HepG2 (cell line): ENCODE measurements around the gene RGS10. TPM values are rescaled to one million over a fixed set of nuclear protein-coding genes. Genes with fewer than 3 reads are reported as not detected.

Experiments
- PAF1 ChIP-seq: IDR thresholded peaks from 2 replicates; pipeline ENCODE4 v1.6.1; 2016; ENCODE audit warnings: missing genetic modification reagents, missing compliant biosample characterization
- SMC3 ChIP-seq: IDR thresholded peaks from 2 replicates; pipeline ENCODE4 v1.6.1; 2011; ENCODE audit warnings: low read length, improper control_type of control experiment
- TBX2 ChIP-seq: sonication (generic); formaldehyde crosslinking; IDR thresholded peaks from 2 replicates; pipeline ENCODE4 v1.5.0; 2020; ENCODE audit warnings: missing genetic modification reagents, mild to moderate bottlenecking, borderline replicate concordance
- TMF1 ChIP-seq: sonication (generic); formaldehyde crosslinking; IDR thresholded peaks from 2 replicates; pipeline ENCODE4 v1.8.1; 2022; ENCODE audit warnings: low read depth, missing genetic modification reagents
- ZBTB7A ChIP-seq: sonication (generic); formaldehyde crosslinking; IDR thresholded peaks from 2 replicates; pipeline ENCODE4 v1.8.0; 2022; ENCODE audit warnings: mild to moderate bottlenecking, missing genetic modification reagents
- ZNF451 ChIP-seq: sonication (generic); formaldehyde crosslinking; IDR thresholded peaks from 2 replicates; pipeline ENCODE4 v1.5.0; 2020; ENCODE audit warnings: mild to moderate bottlenecking, missing genetic modification reagents
- ZNF547 ChIP-seq: sonication (generic); formaldehyde crosslinking; IDR thresholded peaks from 2 replicates; pipeline ENCODE4 v1.5.1; 2020; ENCODE audit warnings: mild to moderate bottlenecking, missing genetic modification reagents
- ZNF615 ChIP-seq: sonication (generic); formaldehyde crosslinking; IDR thresholded peaks from 2 replicates; pipeline ENCODE4 v1.5.0; 2020; ENCODE audit warnings: mild to moderate bottlenecking, missing genetic modification reagents, borderline replicate concordance
- ZNF777 ChIP-seq: sonication (generic); formaldehyde crosslinking; IDR thresholded peaks from 2 replicates; pipeline ENCODE4 v1.4.0; 2020; ENCODE audit warnings: missing genetic modification reagents
- polyA plus RNA-seq, 8 experiments: library from polyadenylated mRNA; depleted of rRNA in 3 of 8; stranded (reverse) in 7 of 8; unstranded in 1 of 8; fragments of >200 nt; fragmentation: Illumina TruSeq in 4 of 8; extraction: Trizol in 4 of 8; gene quantifications; 2 replicates each; pipeline versions ENCODE4 v1.2.1 to v1.2.3, GENCODE V29; 2011 to 2016; ENCODE audit warnings: low read depth in 4 of 8, missing spikeins in 1 of 8, mixed read lengths in 1 of 8; ENCODE audit not compliant: insufficient read depth in 1 of 8
- total RNA-seq, 5 experiments: library from RNA; depleted of rRNA; stranded (reverse); fragments of >200 nt; fragmentation: Illumina TruSeq; extraction: Trizol; gene quantifications; 2 replicates each; pipeline ENCODE4 v1.2.3, GENCODE V29; 2016; ENCODE audit warnings: low read depth in 1 of 5
- TF ChIP-seq, protein P1 (sequence below): sonication (generic); formaldehyde crosslinking; IDR thresholded peaks from 2 replicates; pipeline ENCODE4 v1.5.0; 2020; ENCODE audit warnings: mild to moderate bottlenecking, missing genetic modification reagents
- TF ChIP-seq, protein P2 (sequence below): IDR thresholded peaks from 2 replicates; pipeline ENCODE4 v1.4.0; 2020; ENCODE audit warnings: mild to moderate bottlenecking, missing genetic modification reagents
- TF ChIP-seq, protein P3 (sequence below): sonication (generic); formaldehyde crosslinking; IDR thresholded peaks from 2 replicates; pipeline ENCODE4 v1.4.0; 2020; ENCODE audit warnings: missing genetic modification reagents, borderline replicate concordance
- TF ChIP-seq, protein P4 (sequence below): sonication (generic); formaldehyde crosslinking; IDR thresholded peaks from 2 replicates; pipeline ENCODE4 v1.4.0; 2020; ENCODE audit warnings: mild to moderate bottlenecking, missing genetic modification reagents

RGS10 gene
- total and polyA plus RNA-seq, 2 of the 13 experiments (the other 11 are each of a cell fraction or from before 2014, with no cell fraction given) = 1.7 to 5.1 TPM

DNA sequence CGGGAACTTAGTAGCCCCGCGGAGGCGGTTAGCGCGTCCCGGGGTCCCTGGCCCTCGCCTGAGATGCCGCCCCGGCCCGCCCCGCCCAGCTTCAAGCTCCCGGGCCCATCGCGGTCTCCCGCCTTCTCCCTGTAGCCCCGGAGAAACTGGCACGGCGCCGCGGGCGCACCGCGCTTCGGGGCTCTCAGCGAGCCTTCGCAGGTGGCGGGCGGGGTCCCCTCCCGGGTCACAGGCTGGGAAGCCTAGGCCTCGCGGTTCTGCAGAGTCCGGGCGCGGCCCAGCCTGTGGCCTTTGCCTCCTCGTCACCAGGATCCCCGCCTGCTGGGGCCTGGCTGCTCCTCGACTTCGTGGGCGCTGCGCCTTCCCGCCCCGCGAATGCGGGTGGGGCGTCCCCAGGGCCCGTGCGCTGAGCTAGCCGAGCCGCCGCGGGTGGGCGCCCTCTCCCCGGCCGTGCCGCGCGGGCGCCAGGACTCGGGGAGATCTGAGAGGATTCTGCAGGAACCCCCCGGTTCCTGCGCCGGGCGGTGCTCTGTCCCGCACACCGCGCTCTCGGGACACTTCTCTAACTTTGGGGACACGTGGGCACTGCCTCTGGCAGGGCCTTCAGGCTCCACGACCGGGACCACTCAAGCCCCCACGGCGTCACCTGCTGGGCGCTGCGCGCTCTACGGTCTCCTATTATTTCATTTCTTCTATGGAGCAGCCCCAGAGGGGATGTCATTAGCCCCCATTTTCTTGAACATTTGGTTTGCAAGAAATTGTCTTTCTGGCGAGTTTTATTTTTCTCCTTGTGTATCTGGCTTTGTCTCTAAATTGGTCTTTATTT lies 682 bp upstream of the RGS10 start (continued):
- TF ChIP-seq, protein P1, sequence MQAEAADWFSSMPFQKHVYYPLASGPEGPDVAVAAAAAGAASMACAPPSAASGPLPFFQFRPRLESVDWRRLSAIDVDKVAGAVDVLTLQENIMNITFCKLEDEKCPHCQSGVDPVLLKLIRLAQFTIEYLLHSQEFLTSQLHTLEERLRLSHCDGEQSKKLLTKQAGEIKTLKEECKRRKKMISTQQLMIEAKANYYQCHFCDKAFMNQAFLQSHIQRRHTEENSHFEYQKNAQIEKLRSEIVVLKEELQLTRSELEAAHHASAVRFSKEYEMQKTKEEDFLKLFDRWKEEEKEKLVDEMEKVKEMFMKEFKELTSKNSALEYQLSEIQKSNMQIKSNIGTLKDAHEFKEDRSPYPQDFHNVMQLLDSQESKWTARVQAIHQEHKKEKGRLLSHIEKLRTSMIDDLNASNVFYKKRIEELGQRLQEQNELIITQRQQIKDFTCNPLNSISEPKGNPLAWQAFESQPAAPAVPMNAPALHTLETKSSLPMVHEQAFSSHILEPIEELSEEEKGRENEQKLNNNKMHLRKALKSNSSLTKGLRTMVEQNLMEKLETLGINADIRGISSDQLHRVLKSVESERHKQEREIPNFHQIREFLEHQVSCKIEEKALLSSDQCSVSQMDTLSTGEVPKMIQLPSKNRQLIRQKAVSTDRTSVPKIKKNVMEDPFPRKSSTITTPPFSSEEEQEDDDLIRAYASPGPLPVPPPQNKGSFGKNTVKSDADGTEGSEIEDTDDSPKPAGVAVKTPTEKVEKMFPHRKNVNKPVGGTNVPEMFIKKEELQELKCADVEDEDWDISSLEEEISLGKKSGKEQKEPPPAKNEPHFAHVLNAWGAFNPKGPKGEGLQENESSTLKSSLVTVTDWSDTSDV (CRISPR knock-in tag) = peak; percentile 77; the same call in 1 of the 2 replicates
- TF ChIP-seq ZNF547 (CRISPR knock-in tag) (peak; percentile 73; the same call in 1 of the 2 replicates), ZNF615 (CRISPR knock-in tag) (no peak), SMC3 (peak; percentile 20; the same call in 1 of the 2 replicates), ZNF777 (CRISPR knock-in tag) (peak; percentile 84), TBX2 (CRISPR knock-in tag) (0 out of 2 replicates have a peak, but pooled peaks have one; percentile 39), ZNF451 (CRISPR knock-in tag) (no peak), TMF1 (CRISPR knock-in tag) (no peak), PAF1 (CRISPR knock-in tag) (no peak), ZBTB7A (CRISPR knock-in tag) (peak; percentile 35; the same call in 1 of the 2 replicates)
- TF ChIP-seq, protein P2, sequence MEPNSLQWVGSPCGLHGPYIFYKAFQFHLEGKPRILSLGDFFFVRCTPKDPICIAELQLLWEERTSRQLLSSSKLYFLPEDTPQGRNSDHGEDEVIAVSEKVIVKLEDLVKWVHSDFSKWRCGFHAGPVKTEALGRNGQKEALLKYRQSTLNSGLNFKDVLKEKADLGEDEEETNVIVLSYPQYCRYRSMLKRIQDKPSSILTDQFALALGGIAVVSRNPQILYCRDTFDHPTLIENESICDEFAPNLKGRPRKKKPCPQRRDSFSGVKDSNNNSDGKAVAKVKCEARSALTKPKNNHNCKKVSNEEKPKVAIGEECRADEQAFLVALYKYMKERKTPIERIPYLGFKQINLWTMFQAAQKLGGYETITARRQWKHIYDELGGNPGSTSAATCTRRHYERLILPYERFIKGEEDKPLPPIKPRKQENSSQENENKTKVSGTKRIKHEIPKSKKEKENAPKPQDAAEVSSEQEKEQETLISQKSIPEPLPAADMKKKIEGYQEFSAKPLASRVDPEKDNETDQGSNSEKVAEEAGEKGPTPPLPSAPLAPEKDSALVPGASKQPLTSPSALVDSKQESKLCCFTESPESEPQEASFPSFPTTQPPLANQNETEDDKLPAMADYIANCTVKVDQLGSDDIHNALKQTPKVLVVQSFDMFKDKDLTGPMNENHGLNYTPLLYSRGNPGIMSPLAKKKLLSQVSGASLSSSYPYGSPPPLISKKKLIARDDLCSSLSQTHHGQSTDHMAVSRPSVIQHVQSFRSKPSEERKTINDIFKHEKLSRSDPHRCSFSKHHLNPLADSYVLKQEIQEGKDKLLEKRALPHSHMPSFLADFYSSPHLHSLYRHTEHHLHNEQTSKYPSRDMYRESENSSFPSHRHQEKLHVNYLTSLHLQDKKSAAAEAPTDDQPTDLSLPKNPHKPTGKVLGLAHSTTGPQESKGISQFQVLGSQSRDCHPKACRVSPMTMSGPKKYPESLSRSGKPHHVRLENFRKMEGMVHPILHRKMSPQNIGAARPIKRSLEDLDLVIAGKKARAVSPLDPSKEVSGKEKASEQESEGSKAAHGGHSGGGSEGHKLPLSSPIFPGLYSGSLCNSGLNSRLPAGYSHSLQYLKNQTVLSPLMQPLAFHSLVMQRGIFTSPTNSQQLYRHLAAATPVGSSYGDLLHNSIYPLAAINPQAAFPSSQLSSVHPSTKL = 0 out of 2 replicates have a peak, but pooled peaks have one; percentile 4
- TF ChIP-seq, protein P3, sequence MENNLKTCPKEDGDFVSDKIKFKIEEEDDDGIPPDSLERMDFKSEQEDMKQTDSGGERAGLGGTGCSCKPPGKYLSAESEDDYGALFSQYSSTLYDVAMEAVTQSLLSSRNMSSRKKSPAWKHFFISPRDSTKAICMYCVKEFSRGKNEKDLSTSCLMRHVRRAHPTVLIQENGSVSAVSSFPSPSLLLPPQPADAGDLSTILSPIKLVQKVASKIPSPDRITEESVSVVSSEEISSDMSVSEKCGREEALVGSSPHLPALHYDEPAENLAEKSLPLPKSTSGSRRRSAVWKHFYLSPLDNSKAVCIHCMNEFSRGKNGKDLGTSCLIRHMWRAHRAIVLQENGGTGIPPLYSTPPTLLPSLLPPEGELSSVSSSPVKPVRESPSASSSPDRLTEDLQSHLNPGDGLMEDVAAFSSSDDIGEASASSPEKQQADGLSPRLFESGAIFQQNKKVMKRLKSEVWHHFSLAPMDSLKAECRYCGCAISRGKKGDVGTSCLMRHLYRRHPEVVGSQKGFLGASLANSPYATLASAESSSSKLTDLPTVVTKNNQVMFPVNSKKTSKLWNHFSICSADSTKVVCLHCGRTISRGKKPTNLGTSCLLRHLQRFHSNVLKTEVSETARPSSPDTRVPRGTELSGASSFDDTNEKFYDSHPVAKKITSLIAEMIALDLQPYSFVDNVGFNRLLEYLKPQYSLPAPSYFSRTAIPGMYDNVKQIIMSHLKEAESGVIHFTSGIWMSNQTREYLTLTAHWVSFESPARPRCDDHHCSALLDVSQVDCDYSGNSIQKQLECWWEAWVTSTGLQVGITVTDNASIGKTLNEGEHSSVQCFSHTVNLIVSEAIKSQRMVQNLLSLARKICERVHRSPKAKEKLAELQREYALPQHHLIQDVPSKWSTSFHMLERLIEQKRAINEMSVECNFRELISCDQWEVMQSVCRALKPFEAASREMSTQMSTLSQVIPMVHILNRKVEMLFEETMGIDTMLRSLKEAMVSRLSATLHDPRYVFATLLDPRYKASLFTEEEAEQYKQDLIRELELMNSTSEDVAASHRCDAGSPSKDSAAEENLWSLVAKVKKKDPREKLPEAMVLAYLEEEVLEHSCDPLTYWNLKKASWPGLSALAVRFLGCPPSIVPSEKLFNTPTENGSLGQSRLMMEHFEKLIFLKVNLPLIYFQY (CRISPR knock-in tag) = peak; percentile 40; the same call in 1 of the 2 replicates
- TF ChIP-seq, protein P4, sequence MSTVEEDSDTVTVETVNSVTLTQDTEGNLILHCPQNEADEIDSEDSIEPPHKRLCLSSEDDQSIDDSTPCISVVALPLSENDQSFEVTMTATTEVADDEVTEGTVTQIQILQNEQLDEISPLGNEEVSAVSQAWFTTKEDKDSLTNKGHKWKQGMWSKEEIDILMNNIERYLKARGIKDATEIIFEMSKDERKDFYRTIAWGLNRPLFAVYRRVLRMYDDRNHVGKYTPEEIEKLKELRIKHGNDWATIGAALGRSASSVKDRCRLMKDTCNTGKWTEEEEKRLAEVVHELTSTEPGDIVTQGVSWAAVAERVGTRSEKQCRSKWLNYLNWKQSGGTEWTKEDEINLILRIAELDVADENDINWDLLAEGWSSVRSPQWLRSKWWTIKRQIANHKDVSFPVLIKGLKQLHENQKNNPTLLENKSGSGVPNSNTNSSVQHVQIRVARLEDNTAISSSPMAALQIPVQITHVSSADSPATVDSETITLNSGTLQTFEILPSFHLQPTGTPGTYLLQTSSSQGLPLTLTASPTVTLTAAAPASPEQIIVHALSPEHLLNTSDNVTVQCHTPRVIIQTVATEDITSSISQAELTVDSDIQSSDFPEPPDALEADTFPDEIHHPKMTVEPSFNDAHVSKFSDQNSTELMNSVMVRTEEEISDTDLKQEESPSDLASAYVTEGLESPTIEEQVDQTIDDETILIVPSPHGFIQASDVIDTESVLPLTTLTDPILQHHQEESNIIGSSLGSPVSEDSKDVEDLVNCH = no peak
